ENCODE results near the gene CCDC51.

DNA sequence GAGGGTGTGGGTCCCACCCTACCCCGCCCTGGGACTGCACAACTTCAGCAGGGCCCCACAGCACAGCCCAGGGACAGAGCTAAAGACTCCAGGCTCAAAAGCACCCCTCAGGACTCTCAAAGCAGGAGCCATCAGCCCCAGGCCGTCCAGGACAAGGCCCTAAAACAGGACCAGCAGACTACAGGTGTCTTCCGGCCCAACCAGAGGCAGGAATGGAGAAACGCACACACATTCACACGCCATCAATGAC is 32.7 kb upstream of the CCDC51 start:
- TF ChIP-seq, protein P1, sequence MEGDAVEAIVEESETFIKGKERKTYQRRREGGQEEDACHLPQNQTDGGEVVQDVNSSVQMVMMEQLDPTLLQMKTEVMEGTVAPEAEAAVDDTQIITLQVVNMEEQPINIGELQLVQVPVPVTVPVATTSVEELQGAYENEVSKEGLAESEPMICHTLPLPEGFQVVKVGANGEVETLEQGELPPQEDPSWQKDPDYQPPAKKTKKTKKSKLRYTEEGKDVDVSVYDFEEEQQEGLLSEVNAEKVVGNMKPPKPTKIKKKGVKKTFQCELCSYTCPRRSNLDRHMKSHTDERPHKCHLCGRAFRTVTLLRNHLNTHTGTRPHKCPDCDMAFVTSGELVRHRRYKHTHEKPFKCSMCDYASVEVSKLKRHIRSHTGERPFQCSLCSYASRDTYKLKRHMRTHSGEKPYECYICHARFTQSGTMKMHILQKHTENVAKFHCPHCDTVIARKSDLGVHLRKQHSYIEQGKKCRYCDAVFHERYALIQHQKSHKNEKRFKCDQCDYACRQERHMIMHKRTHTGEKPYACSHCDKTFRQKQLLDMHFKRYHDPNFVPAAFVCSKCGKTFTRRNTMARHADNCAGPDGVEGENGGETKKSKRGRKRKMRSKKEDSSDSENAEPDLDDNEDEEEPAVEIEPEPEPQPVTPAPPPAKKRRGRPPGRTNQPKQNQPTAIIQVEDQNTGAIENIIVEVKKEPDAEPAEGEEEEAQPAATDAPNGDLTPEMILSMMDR (IDR thresholded peaks at IDR 0.05; ENCODE audit: extremely low read depth in 1 of 2, insufficient read depth in 1 of 2, low read depth in 1 of 2, low read length in 2 of 2) = no peak
- no peak for TF ChIP-seq POLR2A (IDR thresholded peaks at IDR 0.05; ENCODE audit: low read depth, low read length)
- TF ChIP-seq POLR2AphosphoS5 (IDR thresholded peaks at IDR 0.05; ENCODE audit: insufficient read depth, low read depth, low read length) = no peak
- TF ChIP-seq EZH2 (IDR thresholded peaks at IDR 0.05; ENCODE audit: borderline replicate concordance, low read depth, low read length, severe bottlenecking) = no peak
